ENCODE results near the gene WEE1. TPM values are rescaled to one million over a fixed set of nuclear protein-coding genes. Genes with fewer than 3 reads are reported as not detected.

The WEE1 gene
- total RNA-seq, 1 donor from 2014 or later = 105 TPM

GRCh38 chr11:9624448-9624847 lies 51.0 kb downstream of the WEE1 start:
- no peak overlapping the region for H3K4me3 ChIP-seq (ENCODE audit: low read depth, low read length)
- TF ChIP-seq, protein P1, sequence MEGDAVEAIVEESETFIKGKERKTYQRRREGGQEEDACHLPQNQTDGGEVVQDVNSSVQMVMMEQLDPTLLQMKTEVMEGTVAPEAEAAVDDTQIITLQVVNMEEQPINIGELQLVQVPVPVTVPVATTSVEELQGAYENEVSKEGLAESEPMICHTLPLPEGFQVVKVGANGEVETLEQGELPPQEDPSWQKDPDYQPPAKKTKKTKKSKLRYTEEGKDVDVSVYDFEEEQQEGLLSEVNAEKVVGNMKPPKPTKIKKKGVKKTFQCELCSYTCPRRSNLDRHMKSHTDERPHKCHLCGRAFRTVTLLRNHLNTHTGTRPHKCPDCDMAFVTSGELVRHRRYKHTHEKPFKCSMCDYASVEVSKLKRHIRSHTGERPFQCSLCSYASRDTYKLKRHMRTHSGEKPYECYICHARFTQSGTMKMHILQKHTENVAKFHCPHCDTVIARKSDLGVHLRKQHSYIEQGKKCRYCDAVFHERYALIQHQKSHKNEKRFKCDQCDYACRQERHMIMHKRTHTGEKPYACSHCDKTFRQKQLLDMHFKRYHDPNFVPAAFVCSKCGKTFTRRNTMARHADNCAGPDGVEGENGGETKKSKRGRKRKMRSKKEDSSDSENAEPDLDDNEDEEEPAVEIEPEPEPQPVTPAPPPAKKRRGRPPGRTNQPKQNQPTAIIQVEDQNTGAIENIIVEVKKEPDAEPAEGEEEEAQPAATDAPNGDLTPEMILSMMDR (conservative IDR thresholded peaks at IDR 0.05; ENCODE audit: low read depth, low read length) = no peak
- DNase-seq (ENCODE audit: low read depth) = no peak

GRCh38 chr11:9625162-9625561 lies 51.7 kb downstream of the WEE1 start:
- TF ChIP-seq, protein P1 (conservative IDR thresholded peaks at IDR 0.05; ENCODE audit: low read depth, low read length) = no peak
- no peak overlapping the region for H3K4me3 ChIP-seq (ENCODE audit: low read depth, low read length)
- DNase-seq (ENCODE audit: low read depth) = no peak

DNA sequence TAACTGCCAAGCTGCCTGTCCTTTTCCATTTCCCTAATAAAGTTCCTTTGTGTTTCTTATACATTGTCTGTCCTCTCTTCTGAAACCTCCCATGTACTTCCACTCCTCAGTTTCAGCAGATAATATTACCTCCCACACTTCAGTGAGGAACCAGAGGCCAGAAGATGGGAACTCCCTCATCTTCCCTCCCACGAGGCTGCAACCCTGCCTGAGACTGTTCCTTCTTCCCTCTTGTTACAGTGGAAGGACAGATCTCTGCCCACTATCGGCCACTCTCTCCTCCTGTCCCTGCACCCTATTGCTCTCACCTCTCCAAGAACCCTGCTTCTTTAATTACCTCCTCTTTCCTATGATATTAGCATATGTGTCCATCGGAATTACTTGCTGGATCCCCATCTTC lies 52.3 kb downstream of the WEE1 start:
- H3K4me3 ChIP-seq (ENCODE audit: low read depth, low read length) = no peak overlapping the region
- TF ChIP-seq, protein P1 (conservative IDR thresholded peaks at IDR 0.05; ENCODE audit: low read depth, low read length) = no peak
- DNase-seq (ENCODE audit: low read depth) = no peak

GRCh38 chr11:9626496-9627394 lies 53.3 kb downstream of the WEE1 start:
- TF ChIP-seq, protein P1 (conservative IDR thresholded peaks at IDR 0.05; ENCODE audit: low read depth, low read length) = no peak
- no peak for DNase-seq (ENCODE audit: low read depth)

DNA sequence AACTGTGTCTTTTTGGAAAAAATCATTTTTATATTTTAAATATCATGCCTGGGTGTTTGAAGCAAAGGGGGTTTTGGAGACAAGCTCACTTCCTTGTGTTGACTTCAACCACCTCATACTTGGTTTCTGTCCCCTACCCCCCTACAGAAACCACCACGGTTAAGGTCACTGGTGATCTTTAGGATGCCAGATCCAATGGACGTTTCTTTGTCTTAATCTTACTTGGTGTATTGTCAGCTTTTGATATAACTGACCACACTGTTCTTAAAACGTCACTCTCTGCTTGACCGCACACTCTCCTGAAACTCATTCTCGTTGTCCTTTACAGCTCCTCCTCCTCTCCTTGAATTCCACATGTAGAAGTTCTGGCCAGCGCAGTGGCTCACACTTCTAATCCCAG lies 55.6 kb downstream of the WEE1 start:
- TF ChIP-seq, protein P1 (conservative IDR thresholded peaks at IDR 0.05; ENCODE audit: low read depth, low read length) = no peak
- H3K4me3 ChIP-seq (ENCODE audit: low read depth, low read length) = no peak overlapping the region
- no peak for DNase-seq (ENCODE audit: low read depth)

More at GRCh38 chr11:9626496-9627394, 53.3 kb downstream of the WEE1 start:
- no peak overlapping the region for H3K4me3 ChIP-seq (ENCODE audit: low read depth, low read length)

- TF ChIP-seq, protein P1 (conservative IDR thresholded peaks at IDR 0.05; ENCODE audit: low read depth, low read length) = no peak
- no peak for DNase-seq (ENCODE audit: low read depth)
- H3K4me3 ChIP-seq (ENCODE audit: low read depth, low read length) = no peak overlapping the region
These were observed 60.2 kb downstream of the WEE1 start for GRCh38 chr11:9633679-9634078.

- TF ChIP-seq, protein P1 (conservative IDR thresholded peaks at IDR 0.05; ENCODE audit: low read depth, low read length) = no peak
- H3K4me3 ChIP-seq (ENCODE audit: low read depth, low read length) = no peak overlapping the region
- no peak for DNase-seq (ENCODE audit: low read depth)
These were observed 63.2 kb downstream of the WEE1 start for GRCh38 chr11:9636691-9637090.
